Measurements from ENCODE around the gene C19orf85.

- TF ChIP-seq POLR2A (IDR thresholded peaks at IDR 0.05) (no peak), CTCF (IDR thresholded peaks at IDR 0.05) (no peak), POLR2AphosphoS5 (IDR thresholded peaks at IDR 0.05) (no peak), EP300 (IDR thresholded peaks at IDR 0.05) (no peak)
These were observed 6.7 kb upstream of the C19orf85 start for GRCh38 chr19:55471266-55471665.

All from gastroesophageal sphincter (tissue), 3 donors.